Ascending aorta (tissue), 2 donors: Measurements from ENCODE around the gene ZNF536. TPM values are rescaled to one million over a fixed set of nuclear protein-coding genes. Genes with fewer than 3 reads are reported as not detected.

Experiments used
- DNase-seq, 2 donors: peaks; one replicate each; pipeline ENCODE4 v3.0.0-alpha.2; 2019; ENCODE audit warnings: low spot score in 2 of 2
- H3K27ac ChIP-seq, 2 donors: fragments of 200-600 bp; sonication (generic); one replicate each; pipeline ENCODE4 v1.5.1; 2016 to 2017; ENCODE audit warnings: mild to moderate bottlenecking in 1 of 2
- H3K27me3 ChIP-seq: fragments of 200-600 bp; sonication (generic); one replicate; pipeline ENCODE4 v1.5.1; 2017
- H3K36me3 ChIP-seq, 2 donors: fragments of 200-600 bp; sonication (generic); one replicate each; pipeline ENCODE4 v1.5.1; 2016
- H3K4me1 ChIP-seq, 2 donors: fragments of 200-600 bp; sonication (generic); one replicate each; pipeline ENCODE4 v1.5.1; 2016 to 2017; ENCODE audit warnings: mild to moderate bottlenecking in 1 of 2
- H3K4me3 ChIP-seq, 2 donors: fragments of 200-600 bp; sonication (generic); one replicate each; pipeline ENCODE4 v1.5.1; 2016 to 2017; ENCODE audit warnings: mild to moderate bottlenecking in 1 of 2
- H3K9me3 ChIP-seq, 2 donors: fragments of 200-600 bp; sonication (generic); one replicate each; pipeline ENCODE4 v1.5.1; 2016
- CTCF ChIP-seq, 3 experiments: fragments of 200-600 bp in 2 of 3; fragments of 450-650 bp in 1 of 3; sonication (generic) in 2 of 3; IDR thresholded peaks; one replicate each; pipeline ENCODE4 v1.5.1; 2016 to 2019; ENCODE audit warnings: antibody characterized with exemption in 3 of 3, mild to moderate bottlenecking in 1 of 3, moderate library complexity in 1 of 3
- intact Hi-C: fragments of 100-400 bp; cut with DNase I; formaldehyde crosslinking; loops from one replicate; pipeline ENCODE4 v1.15.1; 2023
- total RNA-seq: library from RNA; depleted of rRNA; stranded (reverse); fragments of >200 nt; gene quantifications from one replicate; pipeline ENCODE4 v1.1.0, GENCODE V29; 2016

ZNF536 gene
- total RNA-seq, 1 donor from 2014 or later, result not detected

GRCh38 chr19:30584090-30584489, 211.9 kb downstream of the ZNF536 start:
- Histone ChIP-seq H3K4me1 (no peaks in the 10 kb centered on the region), H3K27me3 (no peaks in the 10 kb centered on the region), H3K4me3 (no peak overlapping the region), H3K27ac (no peak overlapping the region), H3K9me3 (no peaks in the 10 kb centered on the region), H3K36me3 (no peaks in the 10 kb centered on the region)
- DNase-seq, result no peak
- no peak for TF ChIP-seq CTCF (IDR thresholded peaks at IDR 0.05)
- intact Hi-C loops, result no loop called here

GRCh38 chr19:30587869-30588268, 215.7 kb downstream of the ZNF536 start:
- TF ChIP-seq CTCF (IDR thresholded peaks at IDR 0.05), result no peak
- H3K4me1 ChIP-seq, result no peaks in the 10 kb centered on the region
- intact Hi-C loops, result no loop called here
- no peaks in the 10 kb centered on the region for H3K27me3 ChIP-seq
- DNase-seq, result peak in 1 of 2 donors; percentile 30
- H3K4me3 ChIP-seq, result no peak overlapping the region
- H3K9me3 ChIP-seq, result peaks cover 0 to 11% of the 10 kb centered on the region in 2 donors
- H3K27ac ChIP-seq, result no peak overlapping the region
- H3K36me3 ChIP-seq, result no peaks in the 10 kb centered on the region

GRCh38 chr19:30590596-30591229, 218.5 kb downstream of the ZNF536 start:
- no peaks in the 10 kb centered on the region for H3K36me3 ChIP-seq
- no peak overlapping the region for H3K27ac ChIP-seq
- H3K4me1 ChIP-seq, result no peaks in the 10 kb centered on the region
- DNase-seq, result peak in 1 of 2 donors; percentile 16
- intact Hi-C loops, result no loop called here
- TF ChIP-seq CTCF (IDR thresholded peaks at IDR 0.05), result no peak
- H3K27me3 ChIP-seq, result no peaks in the 10 kb centered on the region
- H3K4me3 ChIP-seq, result no peak overlapping the region
- H3K9me3 ChIP-seq, result peaks cover 0 to 11% of the 10 kb centered on the region in 2 donors

GRCh38 chr19:30593356-30593755, 221.2 kb downstream of the ZNF536 start:
- TF ChIP-seq CTCF (IDR thresholded peaks at IDR 0.05), result no peak
- Histone ChIP-seq H3K36me3 (no peaks in the 10 kb centered on the region), H3K4me1 (no peaks in the 10 kb centered on the region), H3K4me3 (peak overlapping the region in 1 of 2 donors; percentile 44), H3K27ac (peak overlapping the region; percentile 3 to 56), H3K27me3 (no peaks in the 10 kb centered on the region), H3K9me3 (peaks cover 0 to 11% of the 10 kb centered on the region in 2 donors)
- intact Hi-C loops, result no loop called here
- DNase-seq, result peak in 1 of 2 donors; percentile 64

GRCh38 chr19:30593975-30594745, 222.0 kb downstream of the ZNF536 start:
- peaks cover 0 to 11% of the 10 kb centered on the region in 2 donors for H3K9me3 ChIP-seq
- no peak overlapping the region for H3K4me3 ChIP-seq
- no peak for TF ChIP-seq CTCF (IDR thresholded peaks at IDR 0.05)
- no peaks in the 10 kb centered on the region for H3K36me3 ChIP-seq
- peak overlapping the region; percentile 3 to 56 for H3K27ac ChIP-seq
- intact Hi-C loops, result no loop called here
- no peaks in the 10 kb centered on the region for H3K4me1 ChIP-seq
- peak in 1 of 2 donors; percentile 49 for DNase-seq
- no peaks in the 10 kb centered on the region for H3K27me3 ChIP-seq
